SU-DHL-6 (cell line): ENCODE results near the gene DERL2.
"Not testable (repeated sequence)": the region's sequence is repeated elsewhere in the genome, so short reads cannot be mapped to it uniquely, and the experiment has no call there.

Source experiments
- H2AFZ ChIP-seq: fragments of 200-600 bp; sonication (generic); 2 replicates; pipeline ENCODE4 v1.6.1; 2014; ENCODE audit warnings: low read depth, mild to moderate bottlenecking, moderate library complexity, mixed read lengths, antibody characterized with exemption, low read length; ENCODE audit not compliant: severe bottlenecking
- H3F3A ChIP-seq: fragments of 200-600 bp; shearing (Covaris generic); 2 replicates; pipeline ENCODE4 v1.6.0; 2016; ENCODE audit warnings: antibody characterized with exemption, mild to moderate bottlenecking; ENCODE audit not compliant: insufficient read depth
- H3K27ac ChIP-seq: fragments of 200-600 bp; sonication (generic); 2 replicates; pipeline ENCODE4 v1.5.1; 2016; ENCODE audit warnings: low read depth, mild to moderate bottlenecking, low read length, moderate library complexity, mixed read lengths
- H3K27me3 ChIP-seq: fragments of 200-600 bp; sonication (generic), shearing (Covaris generic); 2 replicates; pipeline ENCODE4 v1.6.0; 2014; ENCODE audit warnings: mild to moderate bottlenecking, low read length
- H3K36me3 ChIP-seq: fragments of 200-600 bp; sonication (generic); 2 replicates; pipeline ENCODE4 v1.6.1; 2014; ENCODE audit warnings: mild to moderate bottlenecking, low read length, mixed read lengths
- H3K4me2 ChIP-seq: fragments of 300-600, 200-600 bp; shearing (Covaris generic), sonication (generic); 2 replicates; pipeline ENCODE4 v1.6.0; 2014; ENCODE audit warnings: low read length, low read depth, mild to moderate bottlenecking; ENCODE audit not compliant: poor library complexity, severe bottlenecking
- H3K4me3 ChIP-seq: fragments of 200-600 bp; sonication (generic); 2 replicates; pipeline ENCODE4 v1.5.1; 2014; ENCODE audit warnings: antibody characterized with exemption, low read length, mild to moderate bottlenecking, mixed read lengths; ENCODE audit not compliant: insufficient read depth, poor library complexity, severe bottlenecking
- H3K79me2 ChIP-seq: fragments of 200-600 bp; sonication (generic); 2 replicates; pipeline ENCODE4 v1.6.1; 2014; ENCODE audit warnings: mild to moderate bottlenecking, low read length, moderate library complexity; ENCODE audit not compliant: insufficient read depth
- H3K9ac ChIP-seq: fragments of 200-600 bp; sonication (generic); 2 replicates; pipeline ENCODE4 v1.7.0; 2014; ENCODE audit warnings: mild to moderate bottlenecking, low read length
- H3K9me2 ChIP-seq: fragments of 200-600 bp; sonication (generic); replicated peaks from 2 replicates; pipeline ENCODE4 v1.6.1; 2014; ENCODE audit warnings: low read length; ENCODE audit not compliant: insufficient read depth
- H3K9me3 ChIP-seq: fragments of 200-600 bp; sonication (generic); 2 replicates; pipeline ENCODE4 v1.6.1; 2014; ENCODE audit warnings: low read length, mixed read lengths; ENCODE audit not compliant: insufficient read depth
- H4K20me1 ChIP-seq: fragments of 200-600 bp; sonication (generic); 2 replicates; pipeline ENCODE4 v1.6.1; 2014; ENCODE audit warnings: low read depth, mild to moderate bottlenecking, antibody characterized with exemption, low read length, moderate library complexity, mixed read lengths
- EZH2phosphoT487 ChIP-seq: fragments of 200-600 bp; sonication (generic), shearing (Covaris generic); conservative IDR thresholded peaks from 2 replicates; pipeline ENCODE4 v1.6.1; 2018; ENCODE audit warnings: mild to moderate bottlenecking, antibody characterized with exemption, low read length, moderate library complexity, mixed read lengths
- TF ChIP-seq, protein P1 (sequence below): fragments of 200-600 bp; sonication (generic); IDR thresholded peaks from one replicate; pipeline ENCODE4 v1.5.1; 2017; ENCODE audit warnings: antibody characterized with exemption, mild to moderate bottlenecking, low read length, moderate library complexity; ENCODE audit not compliant: insufficient read depth, poor library complexity, severe bottlenecking

The DERL2 gene

DNA sequence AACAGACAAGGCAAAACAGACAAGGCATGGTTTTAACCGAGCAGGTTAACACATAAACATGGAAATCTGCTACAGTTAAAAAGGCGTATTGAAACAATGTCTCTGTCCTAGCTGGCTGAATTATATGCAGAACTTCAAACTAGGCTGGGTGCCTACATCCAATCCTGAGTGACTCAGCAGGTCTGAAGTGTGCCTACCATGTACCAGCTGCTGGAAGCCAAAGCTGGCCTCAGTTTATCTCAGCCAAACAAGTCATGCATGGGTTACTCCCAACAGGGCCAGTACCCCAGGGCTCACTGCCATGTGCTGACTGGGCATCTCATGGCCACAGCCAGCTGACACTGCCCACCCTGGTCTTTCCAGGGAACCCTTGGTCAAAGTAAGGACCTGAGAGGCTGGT, 51.0 kb downstream of the DERL2 start:
- H4K20me1 ChIP-seq: no peaks in the 10 kb centered on the region
- H3K4me2 ChIP-seq: no peak overlapping the region
- H3K79me2 ChIP-seq: peaks cover 35% of the 10 kb centered on the region
- no peak overlapping the region for H3K4me3 ChIP-seq
- H3F3A ChIP-seq: peaks cover 35% of the 10 kb centered on the region
- H3K9me3 ChIP-seq: no peaks in the 10 kb centered on the region
- H3K27ac ChIP-seq: no peak overlapping the region
- no peak overlapping the region for H3K9ac ChIP-seq
- no peak for TF ChIP-seq EZH2phosphoT487
- TF ChIP-seq, protein P1, sequence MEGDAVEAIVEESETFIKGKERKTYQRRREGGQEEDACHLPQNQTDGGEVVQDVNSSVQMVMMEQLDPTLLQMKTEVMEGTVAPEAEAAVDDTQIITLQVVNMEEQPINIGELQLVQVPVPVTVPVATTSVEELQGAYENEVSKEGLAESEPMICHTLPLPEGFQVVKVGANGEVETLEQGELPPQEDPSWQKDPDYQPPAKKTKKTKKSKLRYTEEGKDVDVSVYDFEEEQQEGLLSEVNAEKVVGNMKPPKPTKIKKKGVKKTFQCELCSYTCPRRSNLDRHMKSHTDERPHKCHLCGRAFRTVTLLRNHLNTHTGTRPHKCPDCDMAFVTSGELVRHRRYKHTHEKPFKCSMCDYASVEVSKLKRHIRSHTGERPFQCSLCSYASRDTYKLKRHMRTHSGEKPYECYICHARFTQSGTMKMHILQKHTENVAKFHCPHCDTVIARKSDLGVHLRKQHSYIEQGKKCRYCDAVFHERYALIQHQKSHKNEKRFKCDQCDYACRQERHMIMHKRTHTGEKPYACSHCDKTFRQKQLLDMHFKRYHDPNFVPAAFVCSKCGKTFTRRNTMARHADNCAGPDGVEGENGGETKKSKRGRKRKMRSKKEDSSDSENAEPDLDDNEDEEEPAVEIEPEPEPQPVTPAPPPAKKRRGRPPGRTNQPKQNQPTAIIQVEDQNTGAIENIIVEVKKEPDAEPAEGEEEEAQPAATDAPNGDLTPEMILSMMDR: no peak
- H3K36me3 ChIP-seq: peaks cover 17% of the 10 kb centered on the region
- H3K27me3 ChIP-seq: no peaks in the 10 kb centered on the region
- H3K9me2 ChIP-seq: no peaks in the 10 kb centered on the region
- H2AFZ ChIP-seq: no peak overlapping the region

DNA sequence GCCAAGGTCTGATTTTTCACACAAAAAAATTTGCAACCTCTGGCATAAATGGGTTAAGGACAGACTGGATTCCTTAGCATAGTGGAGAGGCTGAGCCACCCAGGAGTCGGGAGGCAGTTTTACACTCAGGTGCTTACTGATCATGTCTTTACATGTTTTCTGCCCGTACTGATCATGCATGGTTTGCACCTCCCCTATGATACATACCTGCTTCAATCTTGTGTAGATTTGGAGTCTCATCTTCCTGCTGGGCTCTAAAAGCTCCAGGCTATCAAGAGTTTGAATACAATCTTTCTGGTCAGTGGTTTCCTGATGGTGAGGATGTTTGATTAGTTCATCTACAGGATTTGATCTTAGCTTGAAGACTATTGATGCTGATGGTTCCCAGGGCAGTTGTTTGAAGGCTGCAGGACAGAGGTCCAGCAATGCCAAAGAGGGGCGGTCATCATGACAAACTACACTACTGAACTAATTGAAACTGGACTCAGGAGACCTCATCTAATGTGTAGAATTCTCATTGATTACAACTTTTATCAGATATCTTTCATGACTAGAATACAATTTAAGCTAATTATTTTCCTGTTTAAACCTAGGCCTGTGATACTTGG, 53.9 kb downstream of the DERL2 start:
- TF ChIP-seq EZH2phosphoT487: no peak
- TF ChIP-seq, protein P1: no peak
- Histone ChIP-seq H3F3A (peaks cover 35% of the 10 kb centered on the region), H3K79me2 (peaks cover 16% of the 10 kb centered on the region), H3K4me3 (no peak overlapping the region), H3K36me3 (peaks cover 25% of the 10 kb centered on the region), H3K9me2 (no peaks in the 10 kb centered on the region), H3K9ac (no peak overlapping the region), H3K4me2 (no peak overlapping the region), H2AFZ (no peak overlapping the region), H3K27me3 (no peaks in the 10 kb centered on the region), H3K9me3 (no peaks in the 10 kb centered on the region), H4K20me1 (no peaks in the 10 kb centered on the region), H3K27ac (no peak overlapping the region)

GRCh38 chr17:5431234-5431633, 54.7 kb downstream of the DERL2 start:
- Histone ChIP-seq H3K36me3 (peaks cover 25% of the 10 kb centered on the region), H3F3A (peaks cover 31% of the 10 kb centered on the region)
- H3K9me3 ChIP-seq, H3K4me2 ChIP-seq, H4K20me1 ChIP-seq, H3K9ac ChIP-seq, H3K9me2 ChIP-seq, H2AFZ ChIP-seq, H3K4me3 ChIP-seq, H3K27me3 ChIP-seq, H3K27ac ChIP-seq, H3K79me2 ChIP-seq: not testable (repeated sequence)

- Histone ChIP-seq H3K4me3 (no peak overlapping the region), H3K27me3 (no peaks in the 10 kb centered on the region), H3F3A (peaks cover 29% of the 10 kb centered on the region), H3K4me2 (no peak overlapping the region), H3K36me3 (peaks cover 25% of the 10 kb centered on the region), H4K20me1 (no peaks in the 10 kb centered on the region), H3K9ac (no peak overlapping the region), H2AFZ (no peak overlapping the region), H3K9me3 (no peaks in the 10 kb centered on the region), H3K27ac (no peak overlapping the region), H3K9me2 (no peaks in the 10 kb centered on the region), H3K79me2 (0 out of 2 replicates have a peak, but pooled peaks cover 3% of the 10 kb centered on the region)
- TF ChIP-seq EZH2phosphoT487: no peak
- TF ChIP-seq, protein P1: no peak
Measured at GRCh38 chr17:5430413-5430999, 55.5 kb downstream of the DERL2 start.
